Stimulated activated effector memory CD8-positive, alpha-beta T cell treated with anti-CD3 and anti-CD28 coated beads, Interleukin-12 subunit alpha, Interleukin-12 subunit beta, amount 100 ng/mL, for 72 hours (primary cell): Measurements from ENCODE around the gene MAFB.
"Not testable (repeated sequence)": the region's sequence is repeated elsewhere in the genome, so short reads cannot be mapped to it uniquely, and the experiment has no call there.

ENCODE experiments used
- ATAC-seq: fragments of 150-1000 bp; cut with Tn5 transposase; 2 replicates; pipeline ENCODE4 v1.10.0; 2021
- DNase-seq, 2 donors: peaks; one replicate each; pipeline ENCODE4 v3.0.0; 2021 to 2022; ENCODE audit warnings: low spot score in 2 of 2
- H3K27ac Mint-ChIP-seq: one replicate; pipeline ENCODE4 v1.8.0; 2022; ENCODE audit warnings: mild to moderate bottlenecking, mixed read lengths
- H3K36me3 Mint-ChIP-seq: one replicate; pipeline ENCODE4 v1.8.0; 2022; ENCODE audit warnings: mild to moderate bottlenecking, mixed read lengths
- H3K4me1 Mint-ChIP-seq: one replicate; pipeline ENCODE4 v1.8.0; 2022; ENCODE audit warnings: mixed read lengths
- H3K4me3 Mint-ChIP-seq: one replicate; pipeline ENCODE4 v1.8.0; 2022; ENCODE audit warnings: mild to moderate bottlenecking, mixed read lengths
- H3K9me3 Mint-ChIP-seq: one replicate; pipeline ENCODE4 v1.8.0; 2022; ENCODE audit warnings: mixed read lengths

MAFB gene

DNA sequence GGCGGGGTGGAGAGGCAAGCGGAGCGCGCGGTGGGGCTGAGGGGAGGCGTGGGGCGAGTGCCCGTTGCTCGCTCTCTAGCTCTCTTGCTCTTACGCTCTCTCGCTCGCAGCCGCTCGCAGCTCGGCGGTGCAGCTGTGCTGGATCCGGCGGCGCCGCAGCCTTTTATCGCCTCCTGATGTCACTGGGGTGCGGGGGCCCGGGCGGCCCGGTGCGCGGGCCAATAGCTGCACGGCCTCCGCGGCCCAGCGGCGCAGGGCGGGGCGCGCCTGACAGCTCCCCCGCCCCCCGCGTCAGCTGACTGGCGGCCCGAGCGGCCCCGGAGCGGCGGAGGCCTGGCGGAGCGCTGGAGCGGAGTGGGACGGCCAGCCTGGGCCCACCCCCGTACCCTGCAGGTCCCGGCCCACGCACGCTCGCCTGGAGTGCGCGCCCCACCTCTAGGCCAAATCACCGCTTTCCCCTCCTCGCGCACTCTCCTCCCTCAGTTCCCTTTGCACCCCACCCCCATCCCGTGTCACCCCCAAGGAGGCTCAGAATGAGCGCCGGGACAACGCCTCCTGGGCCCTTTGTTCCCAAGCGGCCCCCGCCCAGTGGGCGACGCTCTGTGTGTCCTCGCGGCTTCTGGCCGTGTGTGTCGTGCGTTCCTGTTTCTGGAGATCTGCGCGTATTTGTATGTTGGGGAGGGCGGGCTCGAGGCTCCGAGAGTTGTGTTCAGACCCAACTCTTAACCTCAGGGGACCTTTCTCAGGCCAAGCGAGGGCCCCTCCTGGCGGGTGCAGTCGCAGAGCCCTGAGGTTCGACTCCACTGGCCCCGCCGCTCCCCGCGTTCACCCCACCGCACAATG lies at the start of gene MAFB:
Gene MAFB (minus strand): TSS at position 137 of the 843 bp plus-strand sequence. CDS start 386 bp downstream, outside the sequence.
- Mint-ChIP-seq H3K9me3 (no peaks in the 10 kb centered on the region), H3K4me1 (peaks cover 25% of the 10 kb centered on the region), H3K36me3 (no peaks in the 10 kb centered on the region), H3K27ac (no peak within 1 kb of the TSS), H3K4me3 (peak within 1 kb of the TSS; percentile 75)
- peak; percentile 77 for ATAC-seq
- peak; percentile 33 to 71 for DNase-seq

DNA sequence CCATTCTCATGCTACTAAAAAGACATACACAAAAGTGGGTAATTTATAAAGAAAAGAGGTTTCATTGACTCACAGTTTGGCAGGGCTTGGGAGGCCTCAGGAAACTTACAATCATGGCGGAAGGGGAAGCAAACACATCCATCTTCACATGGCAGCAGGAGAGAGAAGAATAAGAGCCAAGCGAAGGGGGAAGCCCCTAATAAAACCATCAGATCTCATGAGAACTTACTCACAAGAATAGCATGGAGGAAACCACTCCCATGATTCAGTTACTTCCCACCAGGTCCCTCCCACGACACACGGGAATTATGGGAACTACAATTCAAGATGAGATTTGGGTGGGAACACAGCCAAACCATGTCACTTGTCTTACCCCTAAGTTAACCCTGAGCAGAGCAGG lies 47.4 kb upstream of the MAFB start:
- not testable (repeated sequence) for H3K4me1 Mint-ChIP-seq, H3K4me3 Mint-ChIP-seq, H3K9me3 Mint-ChIP-seq, H3K27ac Mint-ChIP-seq, H3K36me3 Mint-ChIP-seq, DNase-seq, ATAC-seq

DNA sequence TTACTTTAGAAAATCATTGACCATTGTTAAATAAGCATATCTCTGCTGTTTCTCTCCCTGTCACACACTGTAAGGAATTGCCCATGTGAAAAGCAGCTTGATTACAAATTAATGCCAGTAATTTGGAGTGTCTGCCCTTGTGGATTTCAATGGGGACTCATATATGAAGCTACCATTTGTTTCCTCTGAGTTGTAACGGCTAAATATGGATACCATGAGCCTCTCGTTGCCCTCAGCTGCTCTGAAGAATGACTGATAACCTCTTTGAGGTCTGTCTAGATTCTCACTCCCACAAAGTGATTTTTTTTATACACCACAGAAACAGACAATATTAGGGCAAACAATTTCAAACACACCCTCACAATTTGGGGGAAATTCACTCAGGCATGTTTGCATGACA lies 40.0 kb upstream of the MAFB start:
- no peak overlapping the region for H3K4me3 Mint-ChIP-seq
- no peaks in the 10 kb centered on the region for H3K4me1 Mint-ChIP-seq
- H3K36me3 Mint-ChIP-seq, result no peaks in the 10 kb centered on the region
- H3K27ac Mint-ChIP-seq, result no peak overlapping the region
- H3K9me3 Mint-ChIP-seq, result peaks cover 3% of the 10 kb centered on the region
- no peak for ATAC-seq
- DNase-seq, result no peak

DNA sequence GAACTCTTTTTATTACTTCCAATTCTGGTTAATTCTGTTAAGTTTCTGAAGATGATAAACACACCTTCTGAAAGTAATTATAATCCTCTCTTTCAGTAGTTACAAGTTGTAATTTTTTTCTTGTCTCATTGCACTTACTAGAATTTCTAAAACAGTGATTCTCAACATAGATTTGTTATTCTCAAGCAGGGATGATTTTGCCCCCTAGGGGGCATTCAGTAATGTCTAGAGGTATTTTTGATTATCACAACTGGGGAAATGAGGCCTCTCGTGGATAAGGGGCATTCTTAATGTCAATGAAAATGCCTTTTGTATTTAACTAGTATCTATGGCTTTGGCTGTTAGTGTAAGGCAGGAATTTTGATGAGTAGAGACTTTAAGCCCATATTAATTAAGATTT lies 39.4 kb upstream of the MAFB start:
- Mint-ChIP-seq H3K4me1 (no peaks in the 10 kb centered on the region), H3K4me3 (no peak overlapping the region), H3K36me3 (no peaks in the 10 kb centered on the region), H3K27ac (no peak overlapping the region), H3K9me3 (peaks cover 3% of the 10 kb centered on the region)
- ATAC-seq (no peak), DNase-seq (no peak)

DNA sequence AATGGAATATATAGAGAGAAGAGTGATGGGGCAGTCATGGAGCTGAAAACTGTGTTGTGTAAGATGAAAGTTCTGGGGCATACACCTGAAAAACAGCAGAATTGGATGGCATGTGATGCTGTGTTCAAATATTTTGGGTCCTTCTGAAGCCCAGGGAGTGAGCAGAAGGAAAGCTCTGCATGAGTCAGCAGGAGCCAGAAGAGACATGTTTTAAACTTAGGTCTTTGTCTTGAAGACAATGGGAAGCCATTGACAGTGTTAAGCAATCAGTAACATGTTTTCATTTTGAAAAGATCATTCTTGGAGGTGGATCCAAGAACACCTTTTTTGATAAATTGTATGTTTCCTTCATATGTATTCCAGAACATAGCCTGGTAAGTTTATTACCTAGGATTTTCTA lies 38.9 kb upstream of the MAFB start:
- no peak for DNase-seq
- ATAC-seq, result no peak
- Mint-ChIP-seq H3K27ac (no peak overlapping the region), H3K4me1 (no peaks in the 10 kb centered on the region), H3K36me3 (no peaks in the 10 kb centered on the region), H3K4me3 (no peak overlapping the region), H3K9me3 (peaks cover 3% of the 10 kb centered on the region)

DNA sequence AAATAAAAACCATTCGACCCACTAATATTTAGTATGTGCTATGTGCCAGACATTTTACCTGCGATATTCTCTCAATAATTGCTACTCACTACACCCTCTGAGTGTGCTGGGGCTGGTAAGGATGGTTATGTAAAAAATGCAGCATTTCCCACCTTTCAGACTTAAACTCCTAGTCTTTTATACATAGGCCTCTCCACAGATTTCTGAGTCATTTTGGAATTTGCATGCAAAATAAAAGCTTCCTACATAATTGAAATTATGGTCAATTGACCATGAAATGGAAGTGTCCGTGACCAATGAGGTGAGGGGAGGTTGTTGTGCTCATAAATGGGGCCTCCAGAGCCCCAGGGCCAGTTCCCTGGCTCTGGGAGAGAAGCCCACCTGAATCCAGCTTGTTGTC lies 37.7 kb upstream of the MAFB start:
- H3K9me3 Mint-ChIP-seq, result peaks cover 3% of the 10 kb centered on the region
- H3K27ac Mint-ChIP-seq, result no peak overlapping the region
- ATAC-seq, result no peak
- H3K4me1 Mint-ChIP-seq, result no peaks in the 10 kb centered on the region
- no peaks in the 10 kb centered on the region for H3K36me3 Mint-ChIP-seq
- no peak overlapping the region for H3K4me3 Mint-ChIP-seq
- no peak for DNase-seq

DNA sequence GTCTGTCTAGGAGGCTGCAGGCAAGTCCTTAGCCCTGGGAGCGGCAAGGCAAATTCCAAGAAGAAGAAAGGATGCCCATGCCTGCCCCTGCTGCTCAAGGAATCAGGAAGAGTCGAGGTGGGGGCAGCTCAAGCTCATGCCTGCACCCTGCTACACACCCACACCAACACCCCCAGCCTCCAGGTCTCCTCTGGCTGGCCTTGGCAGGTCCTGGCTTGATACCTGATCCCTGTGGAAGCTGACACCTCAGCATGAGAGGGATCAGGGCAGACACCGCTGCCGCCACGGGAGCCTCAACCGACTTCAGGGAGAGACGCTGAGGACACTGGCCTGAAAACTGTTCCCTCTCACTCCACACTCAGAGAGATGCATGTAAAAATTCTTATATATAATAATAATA lies 35.5 kb upstream of the MAFB start:
- ATAC-seq (no peak), DNase-seq (no peak)
- Mint-ChIP-seq H3K27ac (no peak overlapping the region), H3K4me1 (no peaks in the 10 kb centered on the region), H3K9me3 (peaks cover 3% of the 10 kb centered on the region), H3K36me3 (no peaks in the 10 kb centered on the region), H3K4me3 (no peak overlapping the region)

DNA sequence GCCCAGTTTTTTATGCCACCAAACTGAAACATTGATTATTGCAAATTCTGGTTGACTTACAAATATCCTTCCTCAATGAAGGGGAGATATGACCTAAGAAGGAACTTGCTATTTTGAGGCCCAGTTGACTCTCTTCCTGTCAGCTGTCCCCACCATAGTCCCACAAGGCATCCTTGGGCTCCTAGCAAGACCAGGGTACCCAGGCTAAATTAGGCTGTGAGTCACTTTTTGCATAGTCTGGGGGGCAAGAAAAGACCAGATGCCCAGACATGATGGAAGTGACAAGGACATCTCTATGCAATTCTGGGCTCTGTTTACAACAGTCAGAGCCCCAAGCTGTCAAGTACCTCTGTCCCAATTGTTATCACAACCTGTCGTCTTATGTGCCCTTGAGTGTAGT lies 31.8 kb upstream of the MAFB start:
- no peak for DNase-seq

DNA sequence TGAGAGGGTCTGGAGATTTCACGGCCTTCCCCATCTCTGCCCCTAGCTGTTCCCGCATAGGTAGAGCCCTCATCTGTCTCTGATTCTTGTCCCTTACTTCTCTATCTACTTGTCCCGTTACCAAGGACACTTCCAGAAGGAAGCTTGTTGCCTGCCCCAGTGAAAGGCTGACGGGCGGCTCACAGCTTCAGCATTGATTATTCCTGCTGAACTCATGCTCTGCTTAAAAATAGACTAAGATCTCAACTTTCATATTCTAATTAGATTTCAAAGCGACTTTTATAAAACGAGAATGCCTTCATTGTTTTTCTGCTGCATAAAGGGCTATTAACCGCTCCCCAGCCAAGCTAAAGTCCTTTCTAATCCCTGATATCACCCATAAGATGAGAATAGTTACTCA lies 31.1 kb upstream of the MAFB start:
- no peaks in the 10 kb centered on the region for H3K4me1 Mint-ChIP-seq
- H3K27ac Mint-ChIP-seq, result no peak overlapping the region
- H3K36me3 Mint-ChIP-seq, result no peaks in the 10 kb centered on the region
- DNase-seq, result no peak
- no peak overlapping the region for H3K4me3 Mint-ChIP-seq
- no peaks in the 10 kb centered on the region for H3K9me3 Mint-ChIP-seq
- ATAC-seq, result no peak

More for the DNA sequence above, 31.8 kb upstream of the MAFB start:
- Mint-ChIP-seq H3K9me3 (no peaks in the 10 kb centered on the region), H3K4me3 (no peak overlapping the region), H3K27ac (no peak overlapping the region), H3K36me3 (no peaks in the 10 kb centered on the region), H3K4me1 (no peaks in the 10 kb centered on the region)
- ATAC-seq, result no peak

DNA sequence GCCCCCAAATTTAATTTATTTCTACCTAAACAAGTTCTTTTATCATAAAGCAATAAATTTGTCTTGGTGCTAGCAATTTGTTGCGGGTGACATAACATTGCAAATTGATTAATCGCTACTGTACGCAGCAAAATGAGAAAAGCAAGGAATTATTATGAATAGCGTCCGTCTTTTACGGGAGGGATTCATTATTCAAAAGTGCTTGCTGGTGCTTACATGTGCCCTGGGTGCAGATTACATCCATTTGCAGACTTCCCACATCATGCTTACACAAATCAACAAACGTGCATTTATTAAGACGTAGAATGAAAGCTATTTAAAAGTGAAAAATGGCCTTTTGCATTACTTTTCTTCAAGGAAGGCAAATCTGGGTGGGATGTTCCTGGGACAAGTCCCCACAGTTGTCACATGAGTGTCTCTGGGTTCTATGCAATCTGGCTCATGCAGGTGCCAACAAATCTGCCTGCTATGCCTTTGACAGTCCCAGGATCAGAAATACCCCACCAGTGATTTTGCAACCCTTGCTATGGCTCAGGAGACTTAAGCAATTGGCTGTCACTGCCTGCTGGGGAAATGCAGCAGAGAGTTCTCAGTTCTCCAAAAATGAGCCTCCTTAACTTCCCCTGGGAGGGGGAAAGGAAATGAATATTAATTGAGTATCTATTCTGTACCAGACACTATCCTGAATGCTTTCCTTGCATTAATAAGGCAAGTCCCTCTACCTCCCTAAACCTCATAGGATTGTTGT lies 30.1 kb upstream of the MAFB start:
- ATAC-seq, result no peak
- H3K27ac Mint-ChIP-seq, result no peak overlapping the region
- DNase-seq, result no peak
- H3K4me3 Mint-ChIP-seq, result no peak overlapping the region
- no peaks in the 10 kb centered on the region for H3K9me3 Mint-ChIP-seq
- H3K36me3 Mint-ChIP-seq, result no peaks in the 10 kb centered on the region
- no peaks in the 10 kb centered on the region for H3K4me1 Mint-ChIP-seq

DNA sequence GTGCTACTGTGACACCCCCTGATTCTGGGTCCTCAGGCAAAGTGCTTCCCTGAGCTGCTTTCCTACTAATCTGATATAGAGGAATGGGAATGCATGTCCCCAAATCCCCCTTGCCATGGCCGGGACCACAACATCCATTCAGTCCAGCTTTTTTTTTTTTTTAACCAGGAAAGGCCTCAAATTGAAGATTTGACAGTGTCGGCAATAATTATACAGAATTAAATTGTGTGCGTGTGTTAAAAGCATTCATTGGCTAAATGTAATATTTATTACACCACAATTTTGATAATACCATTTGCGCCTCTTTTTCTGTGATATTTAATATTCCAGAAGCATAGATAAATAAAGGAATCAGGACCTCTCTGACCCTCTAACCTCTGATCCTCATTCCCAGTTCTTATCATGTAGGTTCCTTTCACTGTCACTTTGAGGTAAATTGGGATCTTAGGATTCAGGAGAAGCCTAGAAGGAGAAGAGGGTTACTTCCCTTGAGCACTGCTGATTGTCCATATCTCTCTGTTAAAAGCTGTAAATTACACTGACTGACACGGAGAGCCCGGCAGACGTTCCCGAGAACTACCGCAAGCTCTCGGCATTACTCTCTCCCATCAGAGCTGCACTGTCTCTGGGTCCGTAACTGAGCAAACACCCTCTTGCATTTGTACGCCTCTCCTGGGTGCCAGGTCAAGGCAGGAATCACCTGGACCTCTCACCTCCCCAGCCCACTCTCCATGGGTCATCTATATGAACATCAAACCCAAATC lies 29.4 kb upstream of the MAFB start:
- H3K27ac Mint-ChIP-seq, result no peak overlapping the region
- no peak for DNase-seq
- no peaks in the 10 kb centered on the region for H3K4me1 Mint-ChIP-seq
- H3K4me3 Mint-ChIP-seq, result no peak overlapping the region
- no peaks in the 10 kb centered on the region for H3K9me3 Mint-ChIP-seq
- H3K36me3 Mint-ChIP-seq, result no peaks in the 10 kb centered on the region
- ATAC-seq, result no peak

DNA sequence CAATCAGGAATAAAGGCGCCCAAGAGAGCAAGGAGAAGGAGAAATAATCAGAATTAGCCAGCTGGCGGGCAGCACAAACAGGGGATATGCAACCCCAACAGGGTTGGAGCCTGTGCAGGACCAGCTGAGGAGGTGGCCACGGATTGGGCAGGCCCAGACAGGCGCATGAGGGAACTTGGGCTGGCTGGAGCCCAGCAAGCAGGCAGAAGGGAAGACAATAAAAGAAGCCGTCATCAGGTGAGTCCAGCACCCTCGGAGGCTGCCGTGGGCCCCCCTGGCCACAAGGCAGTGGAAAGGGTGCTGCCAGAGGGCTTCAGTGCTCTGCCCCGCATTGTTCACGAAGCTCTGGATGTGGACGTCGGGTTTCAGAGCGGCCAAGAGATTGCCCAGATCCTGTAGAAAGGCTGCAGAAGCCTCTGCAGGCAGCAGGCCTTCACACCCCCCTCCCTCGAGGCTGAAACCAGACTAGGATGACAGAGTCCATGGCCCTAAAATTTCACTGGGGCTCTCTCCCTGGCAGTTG lies 28.4 kb upstream of the MAFB start:
- Mint-ChIP-seq H3K4me3 (no peak overlapping the region), H3K36me3 (no peaks in the 10 kb centered on the region), H3K4me1 (no peaks in the 10 kb centered on the region), H3K27ac (peak overlapping the region; percentile 24), H3K9me3 (no peaks in the 10 kb centered on the region)
- ATAC-seq (no peak), DNase-seq (no peak)

DNA sequence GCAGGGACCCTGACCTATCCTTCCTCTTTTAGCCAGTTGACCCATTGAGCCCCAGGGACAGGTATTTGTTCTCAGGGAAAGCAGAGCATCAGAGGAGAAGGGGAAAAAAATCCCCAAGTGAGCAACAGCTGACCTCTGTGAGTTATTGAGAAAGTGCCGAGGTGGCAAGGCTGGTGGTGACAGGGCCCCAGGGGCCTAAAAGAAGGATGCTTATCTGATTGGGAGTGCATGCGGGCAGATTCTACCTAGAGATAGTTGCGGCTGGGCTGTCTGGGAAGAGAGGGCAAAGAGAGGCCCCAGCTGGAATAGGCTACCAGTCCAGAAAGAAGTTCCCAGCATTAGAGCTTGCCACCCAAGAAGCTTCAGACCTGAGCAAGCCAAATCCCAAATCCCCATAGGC lies 26.5 kb upstream of the MAFB start:
- ATAC-seq (no peak), DNase-seq (no peak)
- Mint-ChIP-seq H3K4me3 (no peak overlapping the region), H3K27ac (no peak overlapping the region), H3K4me1 (no peaks in the 10 kb centered on the region), H3K9me3 (no peaks in the 10 kb centered on the region), H3K36me3 (no peaks in the 10 kb centered on the region)

DNA sequence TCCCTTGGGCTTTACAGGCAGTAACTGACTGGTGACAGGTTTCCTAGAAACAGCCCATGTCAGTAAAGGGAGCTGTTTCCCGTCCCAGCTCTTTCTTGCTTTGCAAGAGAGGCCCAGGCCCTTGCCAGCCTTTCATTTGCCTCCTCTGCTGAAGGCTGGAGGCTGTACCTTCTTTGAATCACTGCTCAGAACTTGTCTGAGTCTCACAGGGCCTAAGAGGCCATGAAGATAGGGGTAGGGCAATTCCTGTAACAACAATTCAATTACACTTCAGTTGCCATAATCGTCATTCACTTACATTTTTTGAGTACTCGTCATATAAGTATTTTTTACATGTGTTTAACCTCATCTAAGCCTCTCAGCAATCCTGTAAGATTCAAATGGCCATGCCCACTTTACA lies 25.9 kb upstream of the MAFB start:
- Mint-ChIP-seq H3K4me3 (no peak overlapping the region), H3K9me3 (no peaks in the 10 kb centered on the region), H3K27ac (no peak overlapping the region), H3K4me1 (no peaks in the 10 kb centered on the region), H3K36me3 (no peaks in the 10 kb centered on the region)
- no peak for DNase-seq
- ATAC-seq, result no peak

DNA sequence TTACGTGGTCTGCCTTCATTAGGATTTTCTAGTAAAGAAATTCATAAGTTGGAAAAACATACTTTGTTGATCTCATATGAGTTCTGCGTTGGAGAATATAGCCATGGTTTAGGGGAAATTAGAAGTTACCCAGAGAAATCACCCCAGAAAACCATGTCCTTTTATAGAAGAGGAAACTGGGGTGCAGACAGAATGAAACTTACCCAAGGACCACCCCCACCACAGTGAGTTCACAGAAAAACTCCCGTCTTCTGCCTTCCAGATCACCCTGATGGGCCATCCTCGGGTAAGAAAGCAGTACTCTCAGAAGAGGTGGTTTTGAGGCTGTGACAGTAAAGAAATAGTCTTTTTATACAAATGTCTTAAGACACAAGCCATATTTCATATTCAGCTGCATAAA lies 25.1 kb upstream of the MAFB start:
- ATAC-seq (no peak), DNase-seq (no peak)
- H3K9me3 Mint-ChIP-seq, result no peaks in the 10 kb centered on the region

More for the DNA sequence above, 25.1 kb upstream of the MAFB start:
- Mint-ChIP-seq H3K4me3 (no peak overlapping the region), H3K36me3 (no peaks in the 10 kb centered on the region), H3K4me1 (no peaks in the 10 kb centered on the region), H3K27ac (no peak overlapping the region)
